ENCODE measurements around the gene ABCC4.

- no peak for TF ChIP-seq REST (IDR thresholded peaks at IDR 0.05)
- TF ChIP-seq CTCF (IDR thresholded peaks at IDR 0.05; ENCODE audit: low read depth, low read length, missing input control) = no peak
- TF ChIP-seq EGR1 (IDR thresholded peaks at IDR 0.05; ENCODE audit: low read depth in 2 of 2) = no peak
- TF ChIP-seq RAD21 (IDR thresholded peaks at IDR 0.05) = no peak
- no peak for TF ChIP-seq MAX (IDR thresholded peaks at IDR 0.05)
- TF ChIP-seq GABPA (IDR thresholded peaks at IDR 0.05 in 1 of 2, conservative IDR thresholded peaks at IDR 0.05 in 1 of 2) = no peak
- no peak for TF ChIP-seq JUND (IDR thresholded peaks at IDR 0.05)
- TF ChIP-seq YY1 (IDR thresholded peaks at IDR 0.05) = no peak
- TF ChIP-seq TAF1 (conservative IDR thresholded peaks at IDR 0.05) = no peak
- TF ChIP-seq HNF4A (conservative IDR thresholded peaks at IDR 0.05) = no peak
These were observed 301.4 kb downstream of the ABCC4 start for GRCh38 chr13:94999871-95000270.
